MCF 10A (cell line): Measurements from ENCODE around the gene MCFD2. TPM values are rescaled to one million over a fixed set of nuclear protein-coding genes. Genes with fewer than 3 reads are reported as not detected.

ENCODE experiments used
- BruUV-seq: library from RNA; stranded (reverse); fragments of 400-500 nt; replicated peaks from 2 replicates; lab custom pipeline; 2021; lab: Mats Ljungman, UMichigan
- CTCF ChIA-PET: fragments of 300-600 bp; sonication (Branson Sonifier 250); formaldehyde crosslinking; extraction: SDS; loops from one replicate; lab custom pipeline; 2021; ENCODE audit warnings: antibody characterized with exemption, inconsistent platforms; lab: Yijun Ruan, JAX
- POLR2A ChIA-PET: fragments of 300-600, 350-650 bp; sonication (Branson Sonifier 250); formaldehyde crosslinking; extraction: SDS; loops from one replicate; lab custom pipeline; 2020; ENCODE audit warnings: antibody characterized with exemption, inconsistent platforms; lab: Yijun Ruan, JAX
- DNase-seq: peaks from one replicate; pipeline ENCODE4 v3.0.0-alpha.2; 2018; ENCODE audit not compliant: unreplicated experiment
- H3K27ac Mint-ChIP-seq: one replicate; pipeline ENCODE4 v1.8.0; 2022; ENCODE audit warnings: mild to moderate bottlenecking, low read depth, mixed read lengths; ENCODE audit not compliant: unreplicated experiment
- H3K27me3 Mint-ChIP-seq: one replicate; pipeline ENCODE4 v1.8.0; 2022; ENCODE audit warnings: mixed read lengths; ENCODE audit not compliant: insufficient read depth, unreplicated experiment
- H3K36me3 Mint-ChIP-seq: one replicate; pipeline ENCODE4 v1.8.0; 2022; ENCODE audit warnings: mild to moderate bottlenecking, moderate library complexity, mixed read lengths; ENCODE audit not compliant: insufficient read depth, unreplicated experiment
- H3K4me1 Mint-ChIP-seq: one replicate; pipeline ENCODE4 v1.8.0; 2022; ENCODE audit warnings: mixed read lengths; ENCODE audit not compliant: insufficient read depth, unreplicated experiment
- H3K4me3 Mint-ChIP-seq: one replicate; pipeline ENCODE4 v1.8.0; 2022; ENCODE audit warnings: mild to moderate bottlenecking, moderate library complexity, mixed read lengths; ENCODE audit not compliant: unreplicated experiment
- H3K9me3 Mint-ChIP-seq: one replicate; pipeline ENCODE4 v1.8.0; 2022; ENCODE audit warnings: mixed read lengths; ENCODE audit not compliant: unreplicated experiment
- CTCF ChIP-seq: fragments of 200-600 bp; IDR thresholded peaks from one replicate; pipeline ENCODE4 v1.8.0; 2022; ENCODE audit warnings: antibody characterized with exemption, mild to moderate bottlenecking; ENCODE audit not compliant: unreplicated experiment
- intact Hi-C: fragments of 100-400 bp; cut with micrococcal nuclease; formaldehyde crosslinking; loops from 2 replicates; pipeline ENCODE4 v1.14.1; 2022
- total RNA-seq: library from RNA; stranded (reverse); gene quantifications from 2 replicates; pipeline ENCODE4 v1.2.3, GENCODE V29; 2022

MCFD2 gene
- total RNA-seq, 1 experiment from 2014 or later: 157 TPM

GRCh38 chr2:46862514-46862913 lies 53.1 kb downstream of the MCFD2 start:
- Mint-ChIP-seq H3K36me3 (no peaks in the 10 kb centered on the region), H3K4me3 (no peak overlapping the region), H3K4me1 (peaks cover 22% of the 10 kb centered on the region), H3K27ac (no peak overlapping the region), H3K9me3 (peaks cover 23% of the 10 kb centered on the region), H3K27me3 (no peaks in the 10 kb centered on the region)
- CTCF ChIA-PET: interaction anchor here (0.8 kb wide), 1 partner anchor 56 kb away, joined by 3 read pairs; no protein-coding TSS in a partner anchor
- POLR2A ChIA-PET: interaction anchor here (0.5 to 1.1 kb wide), 4 partner anchors 8 to 258 kb away, joined by 3 read pairs; no protein-coding TSS in a partner anchor
- no peak for TF ChIP-seq CTCF
- intact Hi-C loops: no loop called here
- no peak for DNase-seq
- no TSS peak for BruUV-seq

GRCh38 chr2:46861916-46862315 lies 53.7 kb downstream of the MCFD2 start:
- no TSS peak for BruUV-seq
- H3K27ac Mint-ChIP-seq: no peak overlapping the region
- no peak overlapping the region for H3K4me3 Mint-ChIP-seq
- H3K27me3 Mint-ChIP-seq: no peaks in the 10 kb centered on the region
- no peak for DNase-seq
- no peaks in the 10 kb centered on the region for H3K36me3 Mint-ChIP-seq
- ChIA-PET POLR2A (interaction anchor here (0.7 to 1.1 kb wide), 3 partner anchors 9 to 257 kb away, joined by 3 read pairs; no protein-coding TSS in a partner anchor), CTCF (interaction anchor here (0.6 to 2.0 kb wide), 4 partner anchors 9 to 59 kb away, joined by 3 to 6 read pairs (median 4); no protein-coding TSS in a partner anchor)
- H3K9me3 Mint-ChIP-seq: peaks cover 23% of the 10 kb centered on the region
- peaks cover 22% of the 10 kb centered on the region for H3K4me1 Mint-ChIP-seq
- TF ChIP-seq CTCF: no peak
- intact Hi-C loops: no loop called here

GRCh38 chr2:46859482-46859881 lies 56.1 kb downstream of the MCFD2 start:
- ChIA-PET CTCF (no interaction called here), POLR2A (interaction anchor here (1.0 to 1.8 kb wide), 2 partner anchors 11 to 13 kb away, joined by 3 to 6 read pairs; no protein-coding TSS in a partner anchor)
- H3K36me3 Mint-ChIP-seq: peaks cover 9% of the 10 kb centered on the region
- H3K4me3 Mint-ChIP-seq: no peak overlapping the region
- peak overlapping the region; percentile 64 for H3K27ac Mint-ChIP-seq
- peaks cover 5% of the 10 kb centered on the region for H3K9me3 Mint-ChIP-seq
- H3K4me1 Mint-ChIP-seq: peaks cover 28% of the 10 kb centered on the region
- no peaks in the 10 kb centered on the region for H3K27me3 Mint-ChIP-seq
- BruUV-seq: no TSS peak
- intact Hi-C loops: no loop called here
- DNase-seq: no peak
- no peak for TF ChIP-seq CTCF

GRCh38 chr2:46858702-46859090 lies 56.9 kb downstream of the MCFD2 start:
- no peak overlapping the region for H3K4me3 Mint-ChIP-seq
- TF ChIP-seq CTCF: no peak
- H3K27me3 Mint-ChIP-seq: no peaks in the 10 kb centered on the region
- ChIA-PET CTCF (interaction anchor here (0.9 to 1.3 kb wide), 4 partner anchors 14 to 208 kb away, joined by 4 to 8 read pairs (median 5); no protein-coding TSS in a partner anchor), POLR2A (interaction anchor here (0.7 to 2.0 kb wide), 7 partner anchors 9 to 213 kb away, joined by 3 to 15 read pairs (median 3); no protein-coding TSS in a partner anchor)
- H3K27ac Mint-ChIP-seq: peak overlapping the region; percentile 64
- peaks cover 9% of the 10 kb centered on the region for H3K36me3 Mint-ChIP-seq
- H3K9me3 Mint-ChIP-seq: no peaks in the 10 kb centered on the region
- DNase-seq: peak; percentile 81
- intact Hi-C loops: no loop called here
- H3K4me1 Mint-ChIP-seq: peaks cover 36% of the 10 kb centered on the region
- BruUV-seq: no TSS peak
